A549 (cell line): Measurements from ENCODE around the gene TRIM24. TPM values are rescaled to one million over a fixed set of nuclear protein-coding genes. Genes with fewer than 3 reads are reported as not detected.

Experiments
- ATAC-seq, 2 experiments: fragments of 200-7000 bp in 1 of 2; fragments of >200 bp in 1 of 2; cut with Nextera tagmentation in 1 of 2; cut with Tn5 transposase in 1 of 2; 3 replicates each; pipeline versions ENCODE4 v1.8.0 to v1.9.1; 2018 to 2020; ENCODE audit warnings: mild to moderate bottlenecking in 1 of 2, moderate library complexity in 1 of 2
- CTCF ChIA-PET: fragments of 300-600 bp; sonication (Branson Sonifier 250); formaldehyde crosslinking; extraction: SDS; loops from one replicate; lab custom pipeline; 2021; ENCODE audit warnings: antibody characterized with exemption, inconsistent platforms; lab: Yijun Ruan, JAX
- POLR2A ChIA-PET: fragments of 350-600 bp; formaldehyde crosslinking; extraction: SDS; loops from one replicate; lab custom pipeline; 2021; ENCODE audit warnings: antibody characterized with exemption, inconsistent platforms; lab: Yijun Ruan, JAX
- DNase-seq, 2 experiments: peaks; one replicate each; pipeline versions ENCODE4 v3.0.0 to v3.0.0-alpha.2; 2011 to 2016; ENCODE audit warnings: low read depth in 1 of 2, low spot score in 1 of 2
- FAIRE-seq: peaks from 2 replicates; lab custom pipeline; 2011; peaks lifted over from hg19 to GRCh38; lab: Jason Lieb, UNC
- H3K27ac ChIP-seq, 2 experiments: fragments of >200 bp; sonication (Bioruptor Twin); formaldehyde crosslinking; 3 replicates each; pipeline ENCODE4 v1.5.1; 2016 to 2017
- H3K4me1 ChIP-seq: fragments of >200 bp; sonication (Bioruptor Twin); formaldehyde crosslinking; 3 replicates; pipeline ENCODE4 v1.6.1; 2016
- H3K4me2 ChIP-seq: fragments of >200 bp; sonication (Bioruptor Twin); formaldehyde crosslinking; 3 replicates; pipeline ENCODE4 v1.6.1; 2016
- H3K4me3 ChIP-seq: fragments of >200 bp; sonication (Bioruptor Twin); formaldehyde crosslinking; 3 replicates; pipeline ENCODE4 v1.5.1; 2016
- H3K9me3 ChIP-seq: fragments of >200 bp; sonication (Bioruptor Twin); formaldehyde crosslinking; 3 replicates; pipeline ENCODE4 v1.6.1; 2016
- BHLHE40 ChIP-seq: IDR thresholded peaks from 2 replicates; pipeline ENCODE4 v1.6.1; 2012; ENCODE audit warnings: low read depth, low read length, inconsistent platforms
- CEBPB ChIP-seq, 2 experiments: fragments of >200 bp in 1 of 2; sonication (Bioruptor Twin) in 1 of 2; formaldehyde crosslinking in 1 of 2; IDR thresholded peaks; 2 replicates each; pipeline ENCODE4 v1.6.1; 2012 to 2016
- CHD2 ChIP-seq: fragments of 150-350 bp; IDR thresholded peaks from 2 replicates; pipeline ENCODE4 v1.6.1; 2014; ENCODE audit warnings: low read length; ENCODE audit not compliant: partially characterized antibody
- CHD4 ChIP-seq: fragments of 200-600 bp; sonication (generic); IDR thresholded peaks from 2 replicates; pipeline ENCODE4 v1.6.1; 2016; ENCODE audit warnings: antibody characterized with exemption, mild to moderate bottlenecking, borderline replicate concordance
- EP300 ChIP-seq, 2 experiments: fragments of >200 bp; sonication (Bioruptor Twin); formaldehyde crosslinking; IDR thresholded peaks; 2 replicates in 1 of 2; 3 replicates in 1 of 2; pipeline ENCODE4 v1.6.1; 2016 to 2017
- FOSB ChIP-seq: fragments of 250-450 bp; sonication (Bioruptor Pico); IDR thresholded peaks from 2 replicates; pipeline ENCODE4 v1.5.0; 2020; ENCODE audit warnings: mild to moderate bottlenecking, moderate library complexity
- FOSL2 ChIP-seq, 2 experiments: fragments of 450-650 bp in 1 of 2; fragments of >200 bp in 1 of 2; sonication (Bioruptor Twin) in 1 of 2; formaldehyde crosslinking; IDR thresholded peaks; 2 replicates each; pipeline versions ENCODE4 v1.5.0 to v1.6.1; 2016 to 2020; ENCODE audit warnings: mild to moderate bottlenecking in 1 of 2, moderate library complexity in 1 of 2
- FOXS1 ChIP-seq: fragments of 250-450 bp; sonication (Bioruptor Pico); IDR thresholded peaks from 2 replicates; pipeline ENCODE4 v1.5.0; 2020; ENCODE audit warnings: mild to moderate bottlenecking, moderate library complexity
- GATA3 ChIP-seq: IDR thresholded peaks from 2 replicates; pipeline ENCODE4 v1.6.1; 2012; ENCODE audit warnings: borderline replicate concordance
- HDAC2 ChIP-seq: fragments of 200-600 bp; sonication (generic); IDR thresholded peaks from 2 replicates; pipeline ENCODE4 v1.6.1; 2016
- HOXB5 ChIP-seq: fragments of 250-450 bp; sonication (Bioruptor Pico); IDR thresholded peaks from 2 replicates; pipeline ENCODE4 v1.5.0; 2020; ENCODE audit warnings: mild to moderate bottlenecking, moderate library complexity
- JUN ChIP-seq, 2 experiments: fragments of >200 bp; sonication (Bioruptor Twin); formaldehyde crosslinking; IDR thresholded peaks; 2 replicates in 1 of 2; 3 replicates in 1 of 2; pipeline ENCODE4 v1.6.1; 2016 to 2017
- MAZ ChIP-seq: fragments of 150-350 bp; IDR thresholded peaks from 2 replicates; pipeline ENCODE4 v1.6.1; 2014; ENCODE audit warnings: antibody characterized with exemption, low read depth, low read length, borderline replicate concordance
- MYC ChIP-seq: IDR thresholded peaks from 2 replicates; pipeline ENCODE4 v1.6.1; 2012; ENCODE audit warnings: mild to moderate bottlenecking, inconsistent platforms, low read length, improper control_type of control experiment, borderline replicate concordance
- NPAS2 ChIP-seq: fragments of 250-450 bp; sonication (Bioruptor Pico); IDR thresholded peaks from 2 replicates; pipeline ENCODE4 v1.8.0; 2022; ENCODE audit warnings: mild to moderate bottlenecking, moderate library complexity, borderline replicate concordance
- RARB ChIP-seq: fragments of 250-450 bp; sonication (Bioruptor Pico); IDR thresholded peaks from 2 replicates; pipeline ENCODE4 v1.8.0; 2021; ENCODE audit warnings: mild to moderate bottlenecking, moderate library complexity
- RCOR1 ChIP-seq: fragments of 150-350 bp; IDR thresholded peaks from 2 replicates; pipeline ENCODE4 v1.6.1; 2014; ENCODE audit warnings: antibody characterized with exemption, low read length, low read depth
- SMC3 ChIP-seq: fragments of >200 bp; sonication (Bioruptor Twin); formaldehyde crosslinking; IDR thresholded peaks from 3 replicates; pipeline ENCODE4 v1.6.1; 2018; ENCODE audit warnings: inconsistent platforms
- ZFP36 ChIP-seq: fragments of 450-650 bp; IDR thresholded peaks from 2 replicates; pipeline ENCODE4 v1.6.1; 2014; ENCODE audit warnings: borderline replicate concordance; ENCODE audit not compliant: partially characterized antibody
- ZNF302 ChIP-seq: fragments of 250-450 bp; sonication (Bioruptor Pico); IDR thresholded peaks from 2 replicates; pipeline ENCODE4 v1.9.0; 2021; ENCODE audit warnings: inconsistent platforms, mild to moderate bottlenecking, moderate library complexity
- ZSCAN20 ChIP-seq: fragments of 250-450 bp; sonication (Bioruptor Pico); IDR thresholded peaks from 2 replicates; pipeline ENCODE4 v1.8.0; 2022; ENCODE audit warnings: mild to moderate bottlenecking, moderate library complexity
- WGBS: methylation state at CpG from one replicate; pipeline ENCODE4 v1.1.6; 2017; ENCODE audit errors: missing lambda C conversion rate; 5-methylcytosine and 5-hydroxymethylcytosine counted together
- polyA plus RNA-seq, 4 experiments: library from polyadenylated mRNA; depleted of rRNA in 3 of 4; stranded (reverse); fragments of >200 nt; fragmentation: RNase III in 1 of 4; extraction: RNeasy Plus Mini Kit Qiagen cat#74134 plus additional on column Dnase treatment in 1 of 4; gene quantifications; 2 replicates in 3 of 4; 3 replicates in 1 of 4; pipeline ENCODE4 v1.2.3, GENCODE V29; 2011 to 2017
- TF ChIP-seq, protein P1 (sequence below): fragments of 250-450 bp; sonication (Bioruptor Pico); IDR thresholded peaks from 2 replicates; pipeline ENCODE4 v1.5.0; 2020; ENCODE audit warnings: low read depth, mild to moderate bottlenecking, moderate library complexity
- TF ChIP-seq, protein P2 (sequence below): fragments of 150-350 bp; IDR thresholded peaks from 2 replicates; pipeline ENCODE4 v1.6.1; 2014; ENCODE audit warnings: low read depth, mild to moderate bottlenecking, low read length

The TRIM24 gene
- polyA plus RNA-seq, 2 of the 4 experiments (the other 2 are of a cell fraction), result 8.3 to 11.6 TPM

DNA sequence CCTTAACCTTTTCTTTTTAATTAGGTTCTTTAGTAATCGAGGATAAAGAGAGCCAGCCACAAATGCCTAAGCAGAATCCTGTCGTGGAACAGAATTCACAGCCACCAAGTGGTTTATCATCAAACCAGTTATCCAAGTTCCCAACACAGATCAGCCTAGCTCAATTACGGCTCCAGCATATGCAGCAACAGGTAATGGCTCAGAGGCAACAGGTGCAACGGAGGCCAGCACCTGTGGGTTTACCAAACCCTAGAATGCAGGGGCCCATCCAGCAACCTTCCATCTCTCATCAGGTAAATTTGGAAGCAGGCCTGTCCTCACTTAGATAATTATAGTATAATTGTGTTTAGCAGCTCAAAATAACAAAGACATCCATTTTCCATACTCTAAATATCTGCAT is 94.6 kb downstream of the TRIM24 start:
- no peak for DNase-seq
- 96% methylated on average over 4 of the region's 4 CpGs for WGBS
- no peaks in the 10 kb centered on the region for H3K9me3 ChIP-seq
- H3K27ac ChIP-seq, result no peak overlapping the region
- TF ChIP-seq ZNF302 (CRISPR knock-in tag), result no peak
- TF ChIP-seq FOSL2 (IDR thresholded peaks at IDR 0.05), result no peak
- no peak for TF ChIP-seq FOSL2 (CRISPR knock-in tag; IDR thresholded peaks at IDR 0.05)
- no peak for TF ChIP-seq EP300 (IDR thresholded peaks at IDR 0.05)
- TF ChIP-seq, all 56 proteins: peak for 0
- no peaks in the 10 kb centered on the region for H3K4me1 ChIP-seq
- H3K4me2 ChIP-seq, result no peak overlapping the region
- POLR2A ChIA-PET, result no interaction called here
- ATAC-seq (no peak), FAIRE-seq (no peak)
- CTCF ChIA-PET, result interaction anchor here (0.6 kb wide), 1 partner anchor 93 kb away, joined by 4 read pairs; no protein-coding TSS in a partner anchor
- no peak overlapping the region for H3K4me3 ChIP-seq

DNA sequence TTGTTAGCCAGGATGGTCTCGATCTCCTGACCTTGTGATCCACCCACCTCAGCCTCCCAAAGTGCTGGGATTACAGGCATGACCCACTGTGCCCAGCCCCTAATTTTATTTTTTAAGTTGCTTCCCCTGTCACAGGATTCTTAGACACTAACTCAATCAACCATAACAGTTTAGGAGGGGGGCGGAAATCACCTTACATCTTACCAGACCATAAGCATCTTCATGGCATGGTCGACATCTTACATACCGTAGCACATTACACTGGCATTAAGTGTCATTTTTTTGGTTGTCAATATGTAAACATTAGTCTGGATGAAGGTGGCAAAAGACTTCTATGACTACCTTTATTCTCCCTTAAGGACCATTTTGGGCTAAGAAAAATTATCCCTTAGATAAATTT is 95.6 kb downstream of the TRIM24 start:
- CTCF ChIA-PET, result interaction anchor here (0.6 kb wide), 1 partner anchor 81 kb away, joined by 3 read pairs; no protein-coding TSS in a partner anchor
- TF ChIP-seq ZSCAN20 (CRISPR knock-in tag) (no peak), NPAS2 (CRISPR knock-in tag) (no peak), FOSL2 (IDR thresholded peaks at IDR 0.05) (no peak), FOSL2 (CRISPR knock-in tag; IDR thresholded peaks at IDR 0.05) (no peak), RARB (CRISPR knock-in tag) (no peak), BHLHE40 (no peak), FOXS1 (CRISPR knock-in tag) (no peak)
- Histone ChIP-seq H3K9me3 (no peaks in the 10 kb centered on the region), H3K4me3 (no peak overlapping the region), H3K4me1 (no peaks in the 10 kb centered on the region), H3K4me2 (no peak overlapping the region), H3K27ac (no peak overlapping the region)
- ATAC-seq, result no peak
- POLR2A ChIA-PET, result no interaction called here
- DNase-seq, result no peak
- FAIRE-seq, result no peak
- 88% methylated on average over 4 of the region's 4 CpGs for WGBS

DNA sequence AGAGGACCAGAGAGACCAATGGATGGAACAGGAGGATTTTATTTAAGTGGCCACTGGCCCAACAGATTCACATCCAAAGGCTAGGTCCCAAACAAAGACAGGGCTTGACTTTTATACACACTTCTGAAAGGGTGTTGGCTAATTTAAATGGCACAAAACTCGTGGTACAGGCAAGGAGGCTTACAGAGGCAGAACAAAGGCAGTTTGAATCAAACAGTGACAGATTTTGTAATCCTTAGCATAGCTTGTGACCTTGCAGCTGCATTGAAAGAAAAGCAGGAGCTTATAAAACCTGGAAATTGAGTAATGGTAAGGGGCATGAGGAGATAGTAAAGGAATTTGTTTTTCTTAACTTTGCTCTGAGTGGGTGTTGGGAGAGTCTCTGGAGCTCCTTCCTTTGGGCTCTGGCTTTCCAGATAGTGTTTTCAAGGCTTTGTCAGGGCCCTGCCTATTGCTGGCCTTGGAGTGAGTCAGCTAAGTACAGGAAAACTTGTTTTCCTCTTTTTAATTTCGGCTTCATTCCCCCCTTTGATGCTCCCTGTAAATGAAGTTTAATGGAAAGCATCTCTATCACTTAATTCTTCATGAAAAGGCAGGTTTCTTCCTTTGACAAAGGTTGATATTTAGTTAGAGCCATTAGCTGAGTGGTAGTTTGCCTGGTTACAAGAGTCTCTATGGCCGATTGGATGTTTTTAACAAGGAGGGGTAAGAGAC is 96.9 kb downstream of the TRIM24 start:
- ATAC-seq, result no peak
- Histone ChIP-seq H3K9me3 (no peaks in the 10 kb centered on the region), H3K27ac (no peak overlapping the region), H3K4me3 (no peak overlapping the region), H3K4me1 (no peaks in the 10 kb centered on the region)
- DNase-seq, result no peak
- POLR2A ChIA-PET, result no interaction called here
- no peak for FAIRE-seq
- CTCF ChIA-PET, result no interaction called here
- no peak for TF ChIP-seq HOXB5 (CRISPR knock-in tag)
- TF ChIP-seq, protein P1, sequence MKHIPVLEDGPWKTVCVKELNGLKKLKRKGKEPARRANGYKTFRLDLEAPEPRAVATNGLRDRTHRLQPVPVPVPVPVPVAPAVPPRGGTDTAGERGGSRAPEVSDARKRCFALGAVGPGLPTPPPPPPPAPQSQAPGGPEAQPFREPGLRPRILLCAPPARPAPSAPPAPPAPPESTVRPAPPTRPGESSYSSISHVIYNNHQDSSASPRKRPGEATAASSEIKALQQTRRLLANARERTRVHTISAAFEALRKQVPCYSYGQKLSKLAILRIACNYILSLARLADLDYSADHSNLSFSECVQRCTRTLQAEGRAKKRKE (CRISPR knock-in tag), result no peak
- TF ChIP-seq MYC, result no peak
- no peak for TF ChIP-seq SMC3
- TF ChIP-seq, protein P2, sequence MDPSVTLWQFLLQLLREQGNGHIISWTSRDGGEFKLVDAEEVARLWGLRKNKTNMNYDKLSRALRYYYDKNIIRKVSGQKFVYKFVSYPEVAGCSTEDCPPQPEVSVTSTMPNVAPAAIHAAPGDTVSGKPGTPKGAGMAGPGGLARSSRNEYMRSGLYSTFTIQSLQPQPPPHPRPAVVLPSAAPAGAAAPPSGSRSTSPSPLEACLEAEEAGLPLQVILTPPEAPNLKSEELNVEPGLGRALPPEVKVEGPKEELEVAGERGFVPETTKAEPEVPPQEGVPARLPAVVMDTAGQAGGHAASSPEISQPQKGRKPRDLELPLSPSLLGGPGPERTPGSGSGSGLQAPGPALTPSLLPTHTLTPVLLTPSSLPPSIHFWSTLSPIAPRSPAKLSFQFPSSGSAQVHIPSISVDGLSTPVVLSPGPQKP, result no peak
- no peak for TF ChIP-seq HDAC2
- TF ChIP-seq CHD4, result no peak
- no peak for TF ChIP-seq MAZ
- TF ChIP-seq GATA3, result no peak
- no peak for TF ChIP-seq CEBPB (IDR thresholded peaks at IDR 0.05)
- no peak for TF ChIP-seq JUN (IDR thresholded peaks at IDR 0.05)
- no peak for TF ChIP-seq FOSB (CRISPR knock-in tag)
- no peak for TF ChIP-seq FOXS1 (CRISPR knock-in tag)
- no peak for TF ChIP-seq RCOR1
- TF ChIP-seq ZFP36, result no peak
- no peak for TF ChIP-seq ZSCAN20 (CRISPR knock-in tag)
- no peak for TF ChIP-seq CHD2
- TF ChIP-seq, all 56 proteins: peak for 0
- no peak overlapping the region for H3K4me2 ChIP-seq
- WGBS, result 59% methylated on average over 3 of the region's 3 CpGs
